Sigmoid colon (tissue), 7 donors: ENCODE results near the gene PEX10. TPM values are rescaled to one million over a fixed set of nuclear protein-coding genes. Genes with fewer than 3 reads are reported as not detected.

Source experiments
- DNase-seq: peaks from one replicate; pipeline ENCODE4 v3.0.0-alpha.2; 2019
- H3K27ac ChIP-seq, 4 donors: fragments of 200-600 bp; sonication (generic); one replicate each; pipeline ENCODE4 v1.5.1; 2016 to 2019; ENCODE audit warnings: mild to moderate bottlenecking in 1 of 4
- H3K27me3 ChIP-seq, 3 donors: fragments of 200-600 bp; sonication (generic); one replicate each; pipeline ENCODE4 v1.5.1; 2019; ENCODE audit warnings: mild to moderate bottlenecking in 1 of 3
- H3K36me3 ChIP-seq, 4 donors: fragments of 200-600 bp; sonication (generic); one replicate each; pipeline ENCODE4 v1.5.1; 2016 to 2019
- H3K4me1 ChIP-seq, 4 donors: fragments of 200-600 bp; sonication (generic); one replicate each; pipeline ENCODE4 v1.5.1; 2017 to 2019
- H3K4me3 ChIP-seq, 4 donors: fragments of 200-600 bp; sonication (generic); one replicate each; pipeline ENCODE4 v1.5.1; 2017 to 2019; ENCODE audit warnings: mild to moderate bottlenecking in 2 of 4, moderate library complexity in 1 of 4
- H3K9me3 ChIP-seq, 4 donors: fragments of 200-600 bp in 3 of 4; sonication (generic) in 3 of 4; one replicate each; pipeline versions ENCODE4 v1.5.1 to v1.6.1; 2013 to 2019
- EP300 ChIP-seq, 4 donors: sonication (generic); formaldehyde crosslinking; IDR thresholded peaks; one replicate each; pipeline ENCODE4 v1.6.1; 2017; ENCODE audit warnings: antibody characterized with exemption in 4 of 4
- POLR2A ChIP-seq, 2 donors: fragments of 450-650 bp; IDR thresholded peaks; one replicate each; pipeline ENCODE4 v1.6.1; 2016; ENCODE audit warnings: antibody characterized with exemption in 2 of 2, mild to moderate bottlenecking in 2 of 2, moderate library complexity in 2 of 2
- POLR2AphosphoS5 ChIP-seq, 4 donors: sonication (generic); formaldehyde crosslinking; IDR thresholded peaks; one replicate each; pipeline ENCODE4 v1.6.1; 2017; ENCODE audit warnings: antibody characterized with exemption in 4 of 4
- WGBS, 2 donors: extraction: QIAGEN DNeasy Blood & Tissue Kit; methylation state at CpG; one replicate each; pipeline ENCODE4 v1.1.7; 2013; 5-methylcytosine and 5-hydroxymethylcytosine counted together
- intact Hi-C: fragments of 100-400 bp; cut with DNase I; formaldehyde crosslinking; loops from one replicate; pipeline ENCODE4 v1.15.1; 2023
- polyA plus RNA-seq, 3 donors: library from polyadenylated mRNA; stranded (reverse); fragments of 200-250 nt; gene quantifications; one replicate each; pipeline ENCODE4 v1.2.3, GENCODE V29; 2013
- total RNA-seq, 4 donors: library from RNA; depleted of rRNA; stranded (reverse); fragments of >200 nt; gene quantifications; one replicate each; pipeline ENCODE4 v1.1.0, GENCODE V29; 2016
- TF ChIP-seq, protein P1 (sequence below), 4 experiments: fragments of 450-650 bp in 3 of 4; fragments of 200-600 bp in 1 of 4; IDR thresholded peaks; one replicate each; pipeline ENCODE4 v1.5.1; 2016 to 2019; ENCODE audit warnings: antibody characterized with exemption in 4 of 4, mild to moderate bottlenecking in 3 of 4, moderate library complexity in 2 of 4
- donor health status: healthy with polysubstance abuse.
- donor health status: Bipolar disorder and iron deficiency.
- donor health status: healthy.

PEX10 gene
- total and polyA plus RNA-seq, 7 donors: 9.9 to 21.9 (median 13.8) TPM

DNA sequence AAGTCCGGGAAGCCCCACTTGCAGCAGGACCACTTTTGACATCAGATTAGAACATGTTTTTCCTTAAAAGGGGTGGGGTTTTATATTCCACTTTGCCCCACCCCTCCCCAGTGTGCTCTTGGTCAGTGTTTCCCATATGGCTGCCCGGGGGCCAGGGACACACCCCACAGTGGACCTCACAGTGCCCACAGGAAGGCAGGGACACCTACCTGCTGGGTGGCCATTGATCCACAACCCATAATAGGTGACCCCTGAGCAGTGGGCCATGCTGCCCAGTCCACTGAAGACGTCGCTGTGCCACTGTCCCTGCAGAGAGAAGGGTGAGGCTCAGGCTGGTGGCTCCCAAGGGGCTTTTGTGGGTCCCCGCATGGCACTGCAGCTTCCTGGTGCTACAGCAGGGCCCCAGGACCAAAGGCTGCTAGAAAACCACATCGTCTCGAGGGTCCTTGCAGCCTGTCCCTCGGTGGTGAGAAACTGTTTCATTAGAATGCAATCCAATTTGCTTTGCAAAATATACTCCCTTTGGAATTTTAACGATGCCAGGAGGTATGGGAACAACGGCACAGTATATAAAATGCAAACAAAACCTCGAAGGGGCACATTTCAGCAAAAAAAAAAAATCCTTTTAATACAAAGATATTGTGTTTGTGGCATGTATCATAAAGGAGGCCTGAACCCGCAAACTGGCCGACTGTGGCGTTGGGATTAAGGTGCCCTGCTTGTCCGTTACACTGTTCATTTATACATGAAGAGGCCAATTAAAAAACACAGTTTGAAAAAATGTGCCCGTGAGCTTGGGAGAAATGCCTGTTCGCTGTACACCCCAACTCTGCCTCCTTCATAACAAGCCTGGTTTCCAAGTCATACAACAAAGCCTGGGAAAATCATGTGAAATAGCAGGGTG lies 37.9 kb downstream of the PEX10 start:
- Histone ChIP-seq H3K4me3 (no peak overlapping the region), H3K36me3 (peaks cover 0 to 29% (median 2%) of the 10 kb centered on the region in 4 donors), H3K4me1 (no peaks in the 10 kb centered on the region), H3K9me3 (no peaks in the 10 kb centered on the region), H3K27ac (no peak overlapping the region), H3K27me3 (no peaks in the 10 kb centered on the region)
- peak; percentile 53 for DNase-seq
- intact Hi-C loops: loop anchor here (5.0 kb wide), 1 partner anchor 42 kb away; no protein-coding TSS in a partner anchor
- no peak for TF ChIP-seq EP300 (IDR thresholded peaks at IDR 0.05)
- TF ChIP-seq POLR2AphosphoS5 (IDR thresholded peaks at IDR 0.05): no peak
- TF ChIP-seq, protein P1, sequence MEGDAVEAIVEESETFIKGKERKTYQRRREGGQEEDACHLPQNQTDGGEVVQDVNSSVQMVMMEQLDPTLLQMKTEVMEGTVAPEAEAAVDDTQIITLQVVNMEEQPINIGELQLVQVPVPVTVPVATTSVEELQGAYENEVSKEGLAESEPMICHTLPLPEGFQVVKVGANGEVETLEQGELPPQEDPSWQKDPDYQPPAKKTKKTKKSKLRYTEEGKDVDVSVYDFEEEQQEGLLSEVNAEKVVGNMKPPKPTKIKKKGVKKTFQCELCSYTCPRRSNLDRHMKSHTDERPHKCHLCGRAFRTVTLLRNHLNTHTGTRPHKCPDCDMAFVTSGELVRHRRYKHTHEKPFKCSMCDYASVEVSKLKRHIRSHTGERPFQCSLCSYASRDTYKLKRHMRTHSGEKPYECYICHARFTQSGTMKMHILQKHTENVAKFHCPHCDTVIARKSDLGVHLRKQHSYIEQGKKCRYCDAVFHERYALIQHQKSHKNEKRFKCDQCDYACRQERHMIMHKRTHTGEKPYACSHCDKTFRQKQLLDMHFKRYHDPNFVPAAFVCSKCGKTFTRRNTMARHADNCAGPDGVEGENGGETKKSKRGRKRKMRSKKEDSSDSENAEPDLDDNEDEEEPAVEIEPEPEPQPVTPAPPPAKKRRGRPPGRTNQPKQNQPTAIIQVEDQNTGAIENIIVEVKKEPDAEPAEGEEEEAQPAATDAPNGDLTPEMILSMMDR (IDR thresholded peaks at IDR 0.05): no peak
- no peak for TF ChIP-seq POLR2A (IDR thresholded peaks at IDR 0.05)
- WGBS, 2 donors: 75 to 77% methylated on average over 17 of the region's 17 CpGs

DNA sequence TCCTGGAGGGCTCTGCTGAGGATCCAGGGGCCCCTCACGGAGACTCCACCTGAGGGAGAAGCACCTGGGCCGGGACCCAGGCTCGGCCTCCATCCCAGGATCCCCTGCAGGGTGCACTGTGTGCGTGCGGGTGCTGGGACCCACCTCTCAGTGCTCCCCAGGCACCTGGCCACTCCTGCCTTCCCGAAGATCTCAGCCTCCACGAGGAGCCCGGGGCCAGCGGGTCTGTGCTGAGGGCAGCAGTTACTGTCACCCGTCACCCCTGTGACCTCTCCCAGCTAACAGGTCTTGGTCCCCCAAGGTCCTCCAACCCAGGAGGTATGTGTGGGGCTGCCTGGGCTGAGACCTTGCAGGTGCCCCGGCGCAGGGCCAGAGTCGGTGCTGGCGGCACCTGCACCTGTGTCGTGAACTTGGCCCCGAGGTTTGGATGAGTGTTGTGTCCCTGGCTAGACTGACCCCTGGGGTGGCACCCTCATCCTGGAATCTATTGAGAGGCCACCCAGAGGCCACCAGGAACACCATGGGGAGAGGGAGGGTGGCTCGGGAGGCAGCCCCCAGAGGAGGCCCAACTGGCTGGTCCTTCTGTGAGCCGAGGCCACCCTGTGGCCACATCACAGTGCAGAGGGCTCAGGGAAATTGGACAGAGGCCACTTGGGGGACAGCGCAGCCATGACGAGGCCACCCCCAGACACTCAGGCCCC lies 38.7 kb downstream of the PEX10 start:
- peak; percentile 63 for DNase-seq
- TF ChIP-seq POLR2A (IDR thresholded peaks at IDR 0.05) (no peak), POLR2AphosphoS5 (IDR thresholded peaks at IDR 0.05) (no peak), EP300 (IDR thresholded peaks at IDR 0.05) (no peak)
- TF ChIP-seq, protein P1 (IDR thresholded peaks at IDR 0.05): no peak
- intact Hi-C loops: no loop called here
- H3K4me1 ChIP-seq: no peaks in the 10 kb centered on the region
- H3K27me3 ChIP-seq: no peaks in the 10 kb centered on the region
- WGBS, 2 donors: 91 to 92% methylated on average over 20 of the region's 20 CpGs
- H3K27ac ChIP-seq: no peak overlapping the region
- no peak overlapping the region for H3K4me3 ChIP-seq
- H3K9me3 ChIP-seq: no peaks in the 10 kb centered on the region
- H3K36me3 ChIP-seq: peaks cover 0 to 33% (median 2%) of the 10 kb centered on the region in 4 donors

DNA sequence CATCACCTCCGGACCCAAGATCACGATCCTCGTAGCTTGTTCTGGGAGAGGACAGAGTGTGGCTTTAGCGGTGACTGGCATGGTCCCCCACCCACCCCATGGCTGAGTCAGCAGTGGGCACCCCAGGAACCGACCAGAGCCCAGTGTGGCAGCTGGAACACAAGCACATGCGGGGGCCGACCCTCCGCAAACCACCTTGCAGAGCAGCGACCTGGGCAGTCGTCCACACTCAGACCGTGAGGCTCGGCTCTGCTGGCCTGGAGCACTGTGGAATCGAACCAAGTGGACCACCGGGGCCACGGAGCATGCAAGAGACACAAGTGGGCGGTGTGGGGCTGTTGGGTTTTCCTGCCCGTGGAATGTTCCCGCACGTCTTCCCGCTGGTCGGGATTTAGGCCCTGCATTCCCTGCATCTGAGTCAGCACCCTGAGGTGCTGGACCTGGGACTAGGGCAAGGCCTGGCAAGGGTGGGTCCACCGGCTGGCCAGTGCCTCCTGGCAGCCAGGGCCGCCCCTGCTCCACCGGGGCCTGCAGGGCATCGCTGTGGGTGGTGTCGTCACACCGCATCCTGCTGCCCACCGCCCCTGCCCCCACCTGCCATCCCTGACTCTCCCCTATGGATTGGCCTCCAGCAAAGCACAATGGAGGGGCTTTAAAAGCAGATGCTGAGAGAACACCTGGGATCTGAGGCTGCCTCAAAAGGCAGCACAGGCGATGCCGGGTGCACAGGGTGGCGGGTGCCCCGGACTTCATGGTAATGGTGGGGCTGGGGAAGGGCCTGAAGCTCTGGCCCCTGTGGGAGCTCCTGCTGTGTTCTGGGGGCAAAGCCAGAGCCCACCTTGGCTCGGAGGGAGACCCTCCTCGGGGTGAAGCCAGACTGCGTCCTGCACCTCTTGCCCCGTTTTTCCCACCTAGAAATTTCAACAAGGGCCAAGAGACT lies 39.5 kb downstream of the PEX10 start:
- H3K27ac ChIP-seq: no peak overlapping the region

More for the DNA sequence above, 39.5 kb downstream of the PEX10 start:
- DNase-seq: peak; percentile 50
- Histone ChIP-seq H3K27me3 (no peaks in the 10 kb centered on the region), H3K9me3 (no peaks in the 10 kb centered on the region), H3K4me1 (no peaks in the 10 kb centered on the region), H3K36me3 (peaks cover 0 to 27% (median 2%) of the 10 kb centered on the region in 4 donors), H3K4me3 (no peak overlapping the region)
- intact Hi-C loops: no loop called here
- 94 to 95% methylated on average over 36 of the region's 36 CpGs for WGBS, 2 donors
- TF ChIP-seq POLR2AphosphoS5 (IDR thresholded peaks at IDR 0.05) (no peak), POLR2A (IDR thresholded peaks at IDR 0.05) (no peak), EP300 (IDR thresholded peaks at IDR 0.05) (no peak)
- TF ChIP-seq, protein P1 (IDR thresholded peaks at IDR 0.05): no peak
